CD4-positive, alpha-beta T cell (primary cell): Measurements from ENCODE around the gene SPAG9. TPM values are rescaled to one million over a fixed set of nuclear protein-coding genes. Genes with fewer than 3 reads are reported as not detected.

ENCODE experiments used
- ATAC-seq: fragments of 200-7000 bp; cut with Tn5 transposase; one replicate; pipeline ENCODE4 v1.10.0; 2022; ENCODE audit warnings: mild to moderate bottlenecking; ENCODE audit not compliant: poor library complexity
- CTCF ChIA-PET: fragments of 350-600 bp; sonication (Branson Sonifier 250); formaldehyde crosslinking; loops from one replicate; lab custom pipeline; 2021; ENCODE audit warnings: antibody characterized with exemption, inconsistent platforms; lab: Charles Lee
- POLR2A ChIA-PET: fragments of 350-600 bp; sonication (Branson Sonifier 250); formaldehyde crosslinking; loops from one replicate; lab custom pipeline; 2021; ENCODE audit warnings: antibody characterized with exemption, inconsistent platforms; lab: Charles Lee
- DNase-seq, 14 experiments: peaks; one replicate each; pipeline ENCODE4 v3.0.0-alpha.2; 2013 to 2020; ENCODE audit warnings: mixed read lengths in 2 of 14
- H3K27ac ChIP-seq, 2 donors: one replicate each; pipeline versions ENCODE4 v1.5.1 to v1.7.0; 2013; ENCODE audit warnings: low read length in 2 of 2, low read depth in 1 of 2, mild to moderate bottlenecking in 1 of 2
- H3K27me3 ChIP-seq, 2 experiments: 1 replicate in 1 of 2; 2 replicates in 1 of 2; pipeline versions ENCODE4 v1.6.1 to v1.7.0; 2013; ENCODE audit warnings: low read length in 2 of 2, control low read depth in 1 of 2, mild to moderate bottlenecking in 1 of 2, moderate library complexity in 1 of 2; ENCODE audit not compliant: insufficient read depth in 2 of 2, control insufficient read depth in 1 of 2
- H3K36me3 ChIP-seq: one replicate; pipeline ENCODE4 v1.6.1; 2013; ENCODE audit warnings: low read length, control low read depth; ENCODE audit not compliant: insufficient read depth
- H3K4me1 ChIP-seq: one replicate; pipeline ENCODE4 v1.6.1; 2013; ENCODE audit warnings: low read length, control low read depth; ENCODE audit not compliant: insufficient read depth
- H3K4me3 ChIP-seq: one replicate; pipeline ENCODE4 v1.5.1; 2013; ENCODE audit warnings: mild to moderate bottlenecking, low read length, moderate library complexity
- H3K9me3 ChIP-seq, 2 experiments: 1 replicate in 1 of 2; 2 replicates in 1 of 2; pipeline versions ENCODE4 v1.6.1 to v1.7.0; 2013; ENCODE audit warnings: low read length in 2 of 2, mild to moderate bottlenecking in 2 of 2, control low read depth in 1 of 2, moderate library complexity in 1 of 2; ENCODE audit not compliant: control insufficient read depth in 1 of 2, insufficient read depth in 1 of 2
- H3K27ac Mint-ChIP-seq: one replicate; pipeline ENCODE4 v1.8.0; 2020; ENCODE audit warnings: mixed read lengths
- H3K27me3 Mint-ChIP-seq: one replicate; pipeline ENCODE4 v1.8.0; 2021; ENCODE audit warnings: mixed read lengths
- H3K36me3 Mint-ChIP-seq: one replicate; pipeline ENCODE4 v1.8.0; 2021; ENCODE audit warnings: low read depth, mixed read lengths
- H3K4me1 Mint-ChIP-seq: one replicate; pipeline ENCODE4 v1.8.0; 2021; ENCODE audit warnings: low read depth, mixed read lengths
- H3K4me3 Mint-ChIP-seq: one replicate; pipeline ENCODE4 v1.8.0; 2020; ENCODE audit warnings: mild to moderate bottlenecking, mixed read lengths
- H3K9me3 Mint-ChIP-seq: one replicate; pipeline ENCODE4 v1.8.0; 2020; ENCODE audit warnings: mixed read lengths
- CTCF ChIP-seq: fragments of 200-600 bp; IDR thresholded peaks from one replicate; pipeline ENCODE4 v1.8.0; 2022; ENCODE audit warnings: antibody characterized with exemption, mild to moderate bottlenecking
- intact Hi-C, 2 experiments: fragments of 100-400 bp; cut with DNase I in 1 of 2; cut with micrococcal nuclease in 1 of 2; formaldehyde crosslinking; loops; one replicate each; pipeline versions ENCODE4 v1.15.1 to v1.9.0; 2023 to 2025; cut with DNase I, micrococcal nuclease
- total RNA-seq, 174 experiments: library from RNA in 2 of 174; stranded (reverse) in 2 of 174; gene quantifications; one replicate each; pipeline ENCODE4 v1.2.3 and lab custom pipeline; 2021 to 2026

Gene SPAG9
- total RNA-seq, 2 experiments from 2014 or later: 60.2 to 64.6 TPM

DNA sequence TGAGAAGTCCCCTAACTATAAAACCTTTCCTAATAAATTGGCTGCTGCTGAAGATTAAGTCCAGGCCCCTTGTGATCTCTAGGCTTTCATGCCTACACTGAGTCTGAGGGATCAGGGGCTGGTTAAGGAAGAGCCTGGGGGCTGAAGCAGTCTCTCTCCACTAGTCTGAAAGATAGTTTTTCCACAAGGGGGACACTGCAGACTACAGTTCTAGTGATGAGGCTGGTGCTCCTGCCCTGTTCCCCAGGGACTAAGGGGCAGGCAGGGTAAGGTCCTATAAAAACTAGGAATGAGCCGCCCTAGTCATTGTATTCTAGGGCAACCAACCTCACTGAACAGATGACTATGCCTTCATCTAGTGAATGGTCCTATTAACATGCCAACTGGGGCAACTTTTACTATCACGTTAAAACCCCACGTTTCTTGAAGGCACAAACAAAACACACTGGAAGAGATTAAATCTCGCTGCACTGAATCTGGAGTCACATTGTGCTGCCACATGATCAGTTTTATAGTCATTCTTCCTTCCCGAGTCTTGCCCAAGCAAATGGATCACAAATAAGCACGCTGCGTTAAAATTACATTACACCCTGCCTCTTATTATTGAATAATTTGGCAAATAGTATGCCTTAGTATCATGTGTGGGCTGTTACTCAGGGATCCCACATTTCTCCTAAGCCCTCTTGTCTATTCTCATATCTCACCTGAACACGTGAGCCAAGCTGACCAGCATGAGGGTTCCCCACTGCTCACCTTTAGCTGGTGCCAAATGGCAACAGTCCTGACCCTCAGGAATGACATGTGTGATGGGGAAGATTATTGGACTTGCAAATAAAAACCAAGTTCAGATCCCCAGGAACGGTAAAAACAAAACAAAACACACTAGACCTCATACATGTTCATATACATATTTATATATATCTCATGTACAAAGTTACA, 159.1 kb downstream of the SPAG9 start:
- H3K9me3 ChIP-seq: no peaks in the 10 kb centered on the region
- H3K27ac Mint-ChIP-seq: no peak overlapping the region
- no peak overlapping the region for H3K4me3 Mint-ChIP-seq
- no peak overlapping the region for H3K27ac ChIP-seq
- peaks cover 6% of the 10 kb centered on the region for H3K4me1 Mint-ChIP-seq
- CTCF ChIA-PET: interaction anchor here (0.8 to 1.3 kb wide), 3 partner anchors 109 to 178 kb away, joined by 3 to 6 read pairs (median 4); no protein-coding TSS in a partner anchor
- peaks cover 10% of the 10 kb centered on the region for H3K36me3 ChIP-seq
- intact Hi-C loops: no loop called here
- H3K27me3 Mint-ChIP-seq: no peaks in the 10 kb centered on the region
- POLR2A ChIA-PET: no interaction called here
- TF ChIP-seq CTCF: no peak
- peaks cover 27% of the 10 kb centered on the region for H3K36me3 Mint-ChIP-seq
- ATAC-seq (no peak), DNase-seq (no peak)
- H3K9me3 Mint-ChIP-seq: no peaks in the 10 kb centered on the region
- peaks cover 6% of the 10 kb centered on the region for H3K4me1 ChIP-seq
- no peaks in the 10 kb centered on the region for H3K27me3 ChIP-seq
- no peak overlapping the region for H3K4me3 ChIP-seq

- peaks cover 8% of the 10 kb centered on the region for H3K4me1 Mint-ChIP-seq
- H3K27ac Mint-ChIP-seq: peak overlapping the region; percentile 14
- DNase-seq (no peak), ATAC-seq (no peak)
- H3K36me3 Mint-ChIP-seq: peaks cover 10% of the 10 kb centered on the region
- H3K9me3 Mint-ChIP-seq: no peaks in the 10 kb centered on the region
- no peaks in the 10 kb centered on the region for H3K36me3 ChIP-seq
- H3K9me3 ChIP-seq: no peaks in the 10 kb centered on the region
- ChIA-PET CTCF (interaction anchor here (1.4 kb wide), 1 partner anchor 107 kb away, joined by 5 read pairs; no protein-coding TSS in a partner anchor), POLR2A (interaction anchor here (1.1 to 12.2 kb wide), 2 partner anchors 95 to 107 kb away, joined by 3 to 207 read pairs; partner anchors contain the start of gene TOB1)
- H3K27me3 ChIP-seq: no peaks in the 10 kb centered on the region
- no peak overlapping the region for H3K4me3 ChIP-seq
- TF ChIP-seq CTCF: no peak
- no peaks in the 10 kb centered on the region for H3K27me3 Mint-ChIP-seq
- H3K4me3 Mint-ChIP-seq: no peak overlapping the region
- no peak overlapping the region for H3K27ac ChIP-seq
- H3K4me1 ChIP-seq: peaks cover 9% of the 10 kb centered on the region
- intact Hi-C loops: loop anchor here in 1 of 2 experiments (5.0 kb wide), 2 partner anchors 92 to 412 kb away; partner anchors contain the start of genes SPATA20 and TOB1
Measured at GRCh38 chr17:50959341-50959740, 161.3 kb downstream of the SPAG9 start.

- Histone ChIP-seq H3K9me3 (no peaks in the 10 kb centered on the region), H3K36me3 (no peaks in the 10 kb centered on the region), H3K27me3 (no peaks in the 10 kb centered on the region), H3K4me1 (peaks cover 9% of the 10 kb centered on the region), H3K27ac (no peak overlapping the region), H3K4me3 (no peak overlapping the region)
- ChIA-PET CTCF (interaction anchor here (1.1 to 1.4 kb wide), 3 partner anchors 87 to 174 kb away, joined by 3 to 9 read pairs (median 6); no protein-coding TSS in a partner anchor), POLR2A (interaction anchor here (1.6 to 12.2 kb wide), 3 partner anchors 13 to 106 kb away, joined by 7 to 207 read pairs (median 23); partner anchors contain the start of gene TOB1)
- DNase-seq: no peak
- Mint-ChIP-seq H3K27ac (no peak overlapping the region), H3K36me3 (peaks cover 2% of the 10 kb centered on the region), H3K27me3 (no peaks in the 10 kb centered on the region), H3K9me3 (no peaks in the 10 kb centered on the region), H3K4me3 (no peak overlapping the region), H3K4me1 (peaks cover 8% of the 10 kb centered on the region)
- no peak for ATAC-seq
- intact Hi-C loops: loop anchor here (2.0 to 5.0 kb wide), 4 partner anchors 91 to 411 kb away; partner anchors contain the start of genes SPATA20 (in 2 of the 2) and TOB1 (in 1 of the 2)
- TF ChIP-seq CTCF: no peak
Measured at GRCh38 chr17:50957600-50958575, 162.8 kb downstream of the SPAG9 start.
